K562 (cell line): Measurements from ENCODE around the gene ABCG5. TPM values are rescaled to one million over a fixed set of nuclear protein-coding genes. Genes with fewer than 3 reads are reported as not detected.
A peak's percentile ranks its signal among the peaks of the same experiment; 100 is the strongest.

Source experiments
- AFF4 ChIP-seq: sonication (generic); formaldehyde crosslinking; IDR thresholded peaks from 2 replicates; pipeline ENCODE4 v1.8.0; 2023; ENCODE audit warnings: mild to moderate bottlenecking, missing genetic modification reagents
- CREM ChIP-seq: IDR thresholded peaks from 2 replicates; pipeline ENCODE4 v1.6.1; 2014; ENCODE audit warnings: antibody characterized with exemption, low read depth
- CSDE1 ChIP-seq, 2 experiments: fragments of 450-650 bp; IDR thresholded peaks; 2 replicates each; pipeline ENCODE4 v1.6.1; 2016; ENCODE audit warnings: mild to moderate bottlenecking in 1 of 2
- HNRNPL ChIP-seq: fragments of 200-400 bp; formaldehyde crosslinking; IDR thresholded peaks from 2 replicates; pipeline ENCODE4 v1.6.1; 2017; ENCODE audit warnings: low read depth, mild to moderate bottlenecking, low read length
- IRF2 ChIP-seq: sonication (generic); formaldehyde crosslinking; IDR thresholded peaks from 2 replicates; pipeline ENCODE4 v1.8.1; 2022; ENCODE audit warnings: mild to moderate bottlenecking, missing genetic modification reagents
- MGA ChIP-seq: fragments of 450-650 bp; IDR thresholded peaks from 2 replicates; pipeline ENCODE4 v1.6.1; 2016; ENCODE audit warnings: mild to moderate bottlenecking, moderate library complexity
- NR2F6 ChIP-seq: fragments of 450-650 bp; formaldehyde crosslinking; IDR thresholded peaks from 2 replicates; pipeline ENCODE4 v1.4.0; 2020; ENCODE audit warnings: mild to moderate bottlenecking
- RBM14 ChIP-seq: fragments of 200-400 bp; formaldehyde crosslinking; IDR thresholded peaks from 2 replicates; pipeline ENCODE4 v1.6.1; 2018; ENCODE audit warnings: low read depth, mild to moderate bottlenecking, low read length, moderate library complexity, borderline replicate concordance; ENCODE audit not compliant: insufficient read depth
- RNF219 ChIP-seq: fragments of 250-450 bp; sonication (Bioruptor Pico); IDR thresholded peaks from 2 replicates; pipeline ENCODE4 v1.5.0; 2022; ENCODE audit warnings: mild to moderate bottlenecking
- ZNF77 ChIP-seq: fragments of 250-450 bp; sonication (Bioruptor Pico); IDR thresholded peaks from 2 replicates; pipeline ENCODE4 v1.5.0; 2020
- polyA plus RNA-seq, 8 experiments: library from polyadenylated mRNA; depleted of rRNA in 4 of 8; stranded (reverse) in 5 of 8; unstranded in 3 of 8; fragments of >200 nt; fragmentation: Nextera tagmentation in 2 of 8; fragmentation: Illumina TruSeq in 1 of 8; extraction: Ambion mirVana in 2 of 8; extraction: Trizol in 1 of 8; gene quantifications; 2 replicates each; pipeline versions ENCODE4 v1.2.1 to v1.2.3, GENCODE V29; 2011 to 2014; ENCODE audit warnings: inconsistent platforms in 1 of 8, missing spikeins in 1 of 8
- total RNA-seq, 7 experiments: library from RNA; depleted of rRNA in 6 of 7; stranded (reverse); fragments of >200 nt in 6 of 7; fragmentation: Illumina TruSeq in 2 of 7; extraction: Trizol in 2 of 7; gene quantifications; 2 replicates each; pipeline versions ENCODE4 v1.2.1 to v1.2.3, GENCODE V29; 2011 to 2021; ENCODE audit warnings: low replicate concordance in 1 of 7

The ABCG5 gene
- total and polyA plus RNA-seq, 9 of the 15 experiments (the other 6 are each of a cell fraction or from before 2014, with no cell fraction given), result 0.01 TPM; not detected in 7

- TF ChIP-seq HNRNPL (no peak), RBM14 (no peak), NR2F6 (CRISPR knock-in tag) (no peak), CSDE1 (IDR thresholded peaks at IDR 0.05) (peak in 1 of 2 experiments; percentile 94; a peak in 2 of 4 replicates), IRF2 (CRISPR knock-in tag) (no peak), RNF219 (CRISPR knock-in tag) (no peak), CREM (peak; percentile 98), MGA (peak; percentile 73), AFF4 (no peak), ZNF77 (CRISPR knock-in tag) (no peak)
These were observed 64.6 kb downstream of the ABCG5 start, which contains the start of gene DYNC2LI1 (continued) for GRCh38 chr2:43773876-43774613.
